Subcutaneous abdominal adipose tissue (tissue), 5 donors: ENCODE measurements around the gene RAPGEF5.

ENCODE experiments used
- H3K27ac ChIP-seq: one replicate; pipeline ENCODE4 v1.7.0; 2013; ENCODE audit warnings: low read depth, mild to moderate bottlenecking, inconsistent platforms, low read length, moderate library complexity
- H3K27me3 ChIP-seq, 5 donors: one replicate each; pipeline ENCODE4 v1.7.0; 2013; ENCODE audit warnings: low read length in 5 of 5, inconsistent platforms in 1 of 5; ENCODE audit not compliant: control insufficient read depth in 5 of 5, insufficient read depth in 4 of 5
- H3K36me3 ChIP-seq, 5 donors: one replicate each; pipeline ENCODE4 v1.7.0; 2013; ENCODE audit warnings: low read length in 5 of 5; ENCODE audit not compliant: control insufficient read depth in 5 of 5, insufficient read depth in 5 of 5
- H3K4me1 ChIP-seq, 5 donors: one replicate each; pipeline ENCODE4 v1.7.0; 2013; ENCODE audit warnings: low read length in 5 of 5, mild to moderate bottlenecking in 3 of 5, moderate library complexity in 1 of 5; ENCODE audit not compliant: control insufficient read depth in 5 of 5, insufficient read depth in 5 of 5
- H3K4me3 ChIP-seq, 5 donors: one replicate each; pipeline ENCODE4 v1.7.0; 2013; ENCODE audit warnings: low read length in 5 of 5, low read depth in 1 of 5
- H3K9ac ChIP-seq, 5 donors: one replicate each; pipeline ENCODE4 v1.7.0; 2013; ENCODE audit warnings: low read length in 5 of 5, mild to moderate bottlenecking in 4 of 5, moderate library complexity in 3 of 5
- H3K9me3 ChIP-seq, 5 donors: one replicate each; pipeline ENCODE4 v1.7.0; 2013; ENCODE audit warnings: low read length in 5 of 5; ENCODE audit not compliant: control insufficient read depth in 5 of 5
- donor health status: healthy.
- donor health status: healthy.
- donor health status: healthy.
- donor health status: healthy.
- donor health status: healthy.

RAPGEF5 gene

GRCh38 chr7:22318376-22318775 lies 38.6 kb downstream of the RAPGEF5 start:
- H3K4me3 ChIP-seq: no peak overlapping the region
- H3K9ac ChIP-seq: no peak overlapping the region
- H3K4me1 ChIP-seq: peaks cover 0 to 12% (median 0%) of the 10 kb centered on the region in 5 donors
- H3K27ac ChIP-seq: no peak overlapping the region
- H3K9me3 ChIP-seq: no peaks in the 10 kb centered on the region
- no peaks in the 10 kb centered on the region for H3K27me3 ChIP-seq
- H3K36me3 ChIP-seq: no peaks in the 10 kb centered on the region

GRCh38 chr7:22317632-22318031 lies 39.3 kb downstream of the RAPGEF5 start:
- Histone ChIP-seq H3K9me3 (no peaks in the 10 kb centered on the region), H3K9ac (no peak overlapping the region), H3K27ac (no peak overlapping the region), H3K36me3 (no peaks in the 10 kb centered on the region), H3K4me1 (peaks cover 0 to 12% (median 0%) of the 10 kb centered on the region in 5 donors), H3K27me3 (no peaks in the 10 kb centered on the region), H3K4me3 (no peak overlapping the region)

DNA sequence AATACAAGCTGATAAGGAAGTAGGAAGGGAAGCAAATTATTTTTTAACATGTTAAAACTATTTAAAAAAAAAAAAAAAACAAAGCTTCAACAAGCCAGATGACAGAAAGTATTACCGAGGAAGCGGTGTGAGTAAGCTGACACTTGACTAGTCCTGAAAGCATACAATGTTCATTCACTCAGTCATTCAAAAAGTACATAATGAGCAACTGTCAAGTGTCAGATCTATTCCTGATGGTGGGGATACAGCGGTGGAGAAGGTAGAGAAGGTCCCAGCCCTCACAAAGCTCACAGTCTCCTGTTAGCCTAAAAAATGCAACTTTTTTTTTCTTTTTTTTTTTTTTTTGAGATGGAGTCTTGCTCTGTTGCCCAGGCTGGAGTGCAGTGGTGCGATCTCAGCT lies 40.0 kb downstream of the RAPGEF5 start:
- no peak overlapping the region for H3K27ac ChIP-seq
- H3K9ac ChIP-seq: no peak overlapping the region
- H3K4me3 ChIP-seq: no peak overlapping the region
- no peaks in the 10 kb centered on the region for H3K36me3 ChIP-seq
- H3K27me3 ChIP-seq: no peaks in the 10 kb centered on the region
- no peaks in the 10 kb centered on the region for H3K9me3 ChIP-seq
- peaks cover 0 to 12% (median 0%) of the 10 kb centered on the region in 5 donors for H3K4me1 ChIP-seq

- H3K9me3 ChIP-seq: no peaks in the 10 kb centered on the region
- H3K36me3 ChIP-seq: no peaks in the 10 kb centered on the region
These were observed 49.1 kb downstream of the RAPGEF5 start for GRCh38 chr7:22307816-22308215.

GRCh38 chr7:22305706-22306105 lies 51.2 kb downstream of the RAPGEF5 start:
- H3K9ac ChIP-seq: no peak overlapping the region
- no peaks in the 10 kb centered on the region for H3K9me3 ChIP-seq
- H3K27me3 ChIP-seq: no peaks in the 10 kb centered on the region
- H3K4me1 ChIP-seq: no peaks in the 10 kb centered on the region
- H3K4me3 ChIP-seq: no peak overlapping the region
- no peak overlapping the region for H3K27ac ChIP-seq
- H3K36me3 ChIP-seq: no peaks in the 10 kb centered on the region

More at GRCh38 chr7:22307816-22308215, 49.1 kb downstream of the RAPGEF5 start:
- Histone ChIP-seq H3K27ac (no peak overlapping the region), H3K27me3 (no peaks in the 10 kb centered on the region), H3K4me3 (no peak overlapping the region), H3K9ac (no peak overlapping the region), H3K4me1 (no peaks in the 10 kb centered on the region)

- Histone ChIP-seq H3K27ac (no peak overlapping the region), H3K4me1 (no peaks in the 10 kb centered on the region), H3K4me3 (no peak overlapping the region), H3K9me3 (no peaks in the 10 kb centered on the region), H3K36me3 (no peaks in the 10 kb centered on the region), H3K9ac (no peak overlapping the region), H3K27me3 (no peaks in the 10 kb centered on the region)
These were observed 54.0 kb downstream of the RAPGEF5 start for GRCh38 chr7:22302951-22303423.

DNA sequence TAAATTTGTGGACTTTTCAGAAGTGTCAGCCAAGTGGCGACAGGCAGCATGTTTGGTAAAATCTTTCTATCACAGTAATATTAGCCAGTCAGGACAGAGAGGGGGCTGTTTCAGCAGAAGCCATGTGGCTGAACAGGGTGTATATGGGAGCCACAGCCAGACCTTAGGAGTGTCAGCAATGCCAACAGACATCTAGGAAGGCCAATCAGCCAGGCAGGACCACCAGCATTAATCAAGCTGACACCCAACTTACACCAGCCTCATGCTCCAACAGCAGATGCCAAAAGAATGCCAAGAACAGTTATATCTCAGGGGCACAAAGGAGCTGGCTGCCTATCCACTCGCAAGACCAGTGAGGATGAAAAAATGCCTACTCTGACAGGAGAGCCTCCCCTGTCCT lies 54.8 kb downstream of the RAPGEF5 start:
- no peaks in the 10 kb centered on the region for H3K36me3 ChIP-seq
- no peaks in the 10 kb centered on the region for H3K27me3 ChIP-seq
- H3K9me3 ChIP-seq: no peaks in the 10 kb centered on the region
- H3K27ac ChIP-seq: no peak overlapping the region
- no peak overlapping the region for H3K4me3 ChIP-seq
- no peaks in the 10 kb centered on the region for H3K4me1 ChIP-seq
- no peak overlapping the region for H3K9ac ChIP-seq

DNA sequence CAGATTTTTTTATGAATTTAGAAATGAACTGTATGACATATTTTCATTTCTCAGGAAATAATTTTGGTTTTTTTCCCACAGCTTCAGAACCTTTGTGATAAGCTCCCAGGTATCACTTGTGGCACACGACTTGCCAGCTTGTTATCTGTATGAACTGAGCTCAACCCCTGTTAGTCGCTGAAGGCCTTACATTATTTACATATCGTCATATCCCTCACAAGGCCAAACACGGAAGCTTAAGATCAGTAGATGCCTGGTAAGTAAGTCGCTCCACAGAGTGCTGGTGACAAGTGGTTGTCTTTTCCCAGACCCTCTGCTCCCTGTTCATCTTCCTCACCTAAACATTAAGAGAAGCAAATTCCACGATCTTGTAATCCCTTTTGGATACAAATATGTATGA lies 55.2 kb downstream of the RAPGEF5 start:
- Histone ChIP-seq H3K27me3 (no peaks in the 10 kb centered on the region), H3K9ac (no peak overlapping the region), H3K27ac (no peak overlapping the region), H3K36me3 (no peaks in the 10 kb centered on the region), H3K4me3 (no peak overlapping the region), H3K9me3 (no peaks in the 10 kb centered on the region), H3K4me1 (peaks cover 0 to under 1% (median 0%) of the 10 kb centered on the region in 5 donors)

DNA sequence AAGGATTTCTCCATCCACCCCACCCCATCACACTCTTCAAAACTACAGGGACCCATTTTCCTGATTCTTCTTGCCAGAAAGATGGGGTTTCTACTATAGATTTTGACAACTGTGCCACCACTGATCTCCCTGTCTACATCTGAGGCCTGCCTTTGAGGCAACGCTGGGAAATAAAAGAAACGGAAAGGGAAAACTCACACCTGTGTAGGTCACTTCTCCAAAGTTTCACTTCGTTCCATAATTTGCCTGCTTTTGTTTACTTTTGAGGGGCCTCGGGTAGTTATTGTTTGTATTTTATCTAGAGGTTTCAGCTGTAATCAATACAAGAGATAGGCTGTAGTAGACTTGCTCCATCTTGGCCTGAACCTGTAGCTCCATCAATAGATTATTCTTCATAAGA lies 56.1 kb downstream of the RAPGEF5 start:
- Histone ChIP-seq H3K27ac (no peak overlapping the region), H3K9ac (no peak overlapping the region), H3K36me3 (no peaks in the 10 kb centered on the region), H3K4me1 (peaks cover 0 to 10% (median 0%) of the 10 kb centered on the region in 5 donors), H3K27me3 (no peaks in the 10 kb centered on the region), H3K9me3 (no peaks in the 10 kb centered on the region), H3K4me3 (no peak overlapping the region)

- Histone ChIP-seq H3K36me3 (no peaks in the 10 kb centered on the region), H3K4me3 (no peak overlapping the region), H3K27ac (no peak overlapping the region), H3K4me1 (peaks cover 0 to 13% (median 0%) of the 10 kb centered on the region in 5 donors), H3K9me3 (no peaks in the 10 kb centered on the region), H3K9ac (no peak overlapping the region), H3K27me3 (no peaks in the 10 kb centered on the region)
These were observed 60.0 kb downstream of the RAPGEF5 start for GRCh38 chr7:22296916-22297315.

GRCh38 chr7:22296265-22296566 lies 60.7 kb downstream of the RAPGEF5 start:
- Histone ChIP-seq H3K4me3 (no peak overlapping the region), H3K9ac (no peak overlapping the region), H3K27ac (no peak overlapping the region), H3K9me3 (no peaks in the 10 kb centered on the region), H3K36me3 (no peaks in the 10 kb centered on the region), H3K27me3 (no peaks in the 10 kb centered on the region), H3K4me1 (peaks cover 0 to 13% (median 0%) of the 10 kb centered on the region in 5 donors)
